ENCODE data around the gene CGNL1. TPM values are rescaled to one million over a fixed set of nuclear protein-coding genes. Genes with fewer than 3 reads are reported as not detected.

The CGNL1 gene
- total RNA-seq, 1 experiment from 2014 or later: 34.6 TPM

- Histone ChIP-seq H3K56ac (ENCODE audit: insufficient read length, low read depth, low read length) (no peak overlapping the region), H2BK12ac (ENCODE audit: insufficient read length, low read depth, low read length) (no peak overlapping the region), H2AFZ (ENCODE audit: low read length) (no peak overlapping the region), H3K9ac (ENCODE audit: extremely low read depth, insufficient read length, low read length) (no peak overlapping the region), H2AK5ac (ENCODE audit: insufficient read length, low read length) (no peak overlapping the region), H3K4me2 (ENCODE audit: insufficient read depth, insufficient read length, low read length) (no peak overlapping the region), H3K23me2 (ENCODE audit: insufficient read length, low read depth, low read length, poor library complexity, severe bottlenecking) (no peaks in the 10 kb centered on the region), H3K9me3 (ENCODE audit: control insufficient read depth, low read depth, low read length) (no peaks in the 10 kb centered on the region), H4K20me1 (ENCODE audit: control insufficient read depth, insufficient read depth, insufficient read length) (no peaks in the 10 kb centered on the region), H3K27me3 (ENCODE audit: insufficient read depth, low read length) (no peaks in the 10 kb centered on the region), H4K5ac (ENCODE audit: insufficient read length, low read depth, low read length) (no peak overlapping the region), H3K4me1 (ENCODE audit: insufficient read depth, low read length) (no peaks in the 10 kb centered on the region), H3K18ac (ENCODE audit: insufficient read length, low read depth, low read length) (no peak overlapping the region), H3K14ac (ENCODE audit: insufficient read depth, low read length) (no peak overlapping the region), H2BK15ac (ENCODE audit: low read depth, low read length) (no peak overlapping the region), H3K27ac (ENCODE audit: insufficient read length, low read depth, low read length) (no peak overlapping the region), H2BK20ac (ENCODE audit: low read depth, low read length, poor library complexity, severe bottlenecking) (no peak overlapping the region), H2BK120ac (ENCODE audit: low read depth, low read length, poor library complexity, severe bottlenecking) (no peak overlapping the region), H3K79me1 (ENCODE audit: insufficient read depth, low read depth, low read length, poor library complexity, severe bottlenecking) (no peaks in the 10 kb centered on the region), H3K4ac (ENCODE audit: low read depth, low read length) (no peak overlapping the region), H2BK5ac (ENCODE audit: insufficient read length, low read length) (no peak overlapping the region), H3K23ac (ENCODE audit: insufficient read length, low read depth, low read length) (no peak overlapping the region), H3K79me2 (ENCODE audit: insufficient read depth, low read length) (no peaks in the 10 kb centered on the region), H4K8ac (replicated peaks; ENCODE audit: insufficient read length, low read depth, low read length) (no peak overlapping the region), H4K91ac (ENCODE audit: insufficient read length, low read depth, low read length) (no peak overlapping the region), H3T11ph (ENCODE audit: low read length) (no peak overlapping the region)
- Mint-ChIP-seq H3K9me3 (no peaks in the 10 kb centered on the region), H3K36me3 (ENCODE audit: insufficient read depth in 1 of 3, low read depth in 3 of 3) (peaks cover 6 to 34% (median 19%) of the 10 kb centered on the region in 3 experiments; a peak in 6 of 7 replicates), H3K27ac (no peak overlapping the region), H3K4me1 (no peaks in the 10 kb centered on the region), H3K27me3 (ENCODE audit: low read depth) (no peaks in the 10 kb centered on the region), H3K4me3 (no peak overlapping the region)
- TF ChIP-seq CTCF (conservative IDR thresholded peaks at IDR 0.05): no peak
- no CpG with 5 or more reads among the region's 3 CpGs for WGBS (ENCODE audit: extremely low coverage, insufficient read length, low lambda C conversion rate)
- no peak for DNase-seq
These were observed 81.4 kb downstream of the CGNL1 start for GRCh38 chr15:57457726-57458125.
